RPMI8226 (cell line): ENCODE data around the gene BRD9.
"Not testable (repeated sequence)": the region's sequence is repeated elsewhere in the genome, so short reads cannot be mapped to it uniquely, and the experiment has no call there.

ENCODE experiments used
- DNase-seq: peaks from one replicate; pipeline ENCODE4 v3.0.0-alpha.2; 2015

BRD9 gene

DNA sequence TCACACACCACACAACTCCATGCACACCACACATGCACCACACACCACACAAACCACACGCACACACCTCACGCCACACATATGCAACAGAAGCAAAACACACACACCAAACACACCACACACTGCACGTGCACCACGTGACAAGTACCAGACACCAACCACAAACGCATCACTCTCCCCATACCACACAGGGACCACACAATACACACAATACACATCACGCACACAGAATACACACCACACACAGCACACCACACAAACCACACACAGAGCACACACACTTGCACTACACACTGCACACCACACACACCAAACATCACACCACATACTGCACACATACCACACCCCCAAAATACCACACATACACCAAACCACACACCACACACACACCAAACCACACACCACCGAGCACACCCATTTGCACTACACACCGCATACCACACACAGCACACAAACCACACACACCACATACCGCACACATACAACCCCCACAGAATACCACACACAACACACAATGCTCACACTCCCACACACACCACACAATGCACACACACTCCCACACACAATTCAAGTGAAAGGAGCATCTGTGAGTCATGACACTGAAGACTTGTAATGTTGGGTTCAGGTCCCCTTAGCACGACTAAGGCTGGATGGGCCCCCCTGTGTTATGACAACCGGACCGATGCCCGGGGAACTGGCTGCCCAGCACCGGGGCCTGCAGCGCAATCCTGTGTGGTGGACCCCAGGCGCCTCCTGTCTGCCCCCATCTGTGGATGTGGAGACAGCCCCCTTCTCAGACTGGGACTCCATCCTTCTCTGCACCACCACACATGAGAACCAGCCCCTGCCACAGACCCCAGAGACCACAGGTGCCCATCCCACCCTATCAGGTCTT lies 35.8 kb downstream of the BRD9 start:
- DNase-seq = no peak

DNA sequence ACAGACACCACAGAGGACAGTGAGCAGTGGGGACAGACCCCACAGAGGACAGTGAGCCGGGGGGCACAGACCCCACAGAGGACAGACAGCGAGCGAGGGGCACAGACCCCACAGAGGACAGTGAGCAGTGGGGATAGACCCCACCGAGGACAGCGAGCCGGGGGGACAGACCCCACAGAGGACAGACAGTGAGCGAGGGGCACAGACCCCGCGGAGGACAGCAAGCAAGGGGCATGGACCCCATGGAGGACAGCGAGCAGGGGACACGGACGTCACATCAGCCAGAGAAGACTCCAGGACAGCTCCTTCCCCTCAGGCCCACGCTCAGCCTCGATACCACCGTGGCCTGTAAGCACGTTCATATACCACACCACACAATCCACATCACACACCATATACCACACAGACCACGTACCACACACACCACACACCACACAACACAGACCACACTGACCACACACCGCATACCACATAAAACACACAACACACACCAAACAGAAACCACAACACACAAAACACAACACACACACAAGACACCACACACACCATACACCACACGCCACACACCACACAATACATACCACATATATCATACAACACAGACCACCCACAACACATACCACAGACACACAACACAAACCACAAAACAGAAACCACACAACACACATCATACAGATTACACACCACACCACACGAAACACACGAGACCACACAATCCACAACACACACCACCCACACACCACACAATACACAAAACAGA lies 36.6 kb downstream of the BRD9 start:
- DNase-seq = no peak

DNA sequence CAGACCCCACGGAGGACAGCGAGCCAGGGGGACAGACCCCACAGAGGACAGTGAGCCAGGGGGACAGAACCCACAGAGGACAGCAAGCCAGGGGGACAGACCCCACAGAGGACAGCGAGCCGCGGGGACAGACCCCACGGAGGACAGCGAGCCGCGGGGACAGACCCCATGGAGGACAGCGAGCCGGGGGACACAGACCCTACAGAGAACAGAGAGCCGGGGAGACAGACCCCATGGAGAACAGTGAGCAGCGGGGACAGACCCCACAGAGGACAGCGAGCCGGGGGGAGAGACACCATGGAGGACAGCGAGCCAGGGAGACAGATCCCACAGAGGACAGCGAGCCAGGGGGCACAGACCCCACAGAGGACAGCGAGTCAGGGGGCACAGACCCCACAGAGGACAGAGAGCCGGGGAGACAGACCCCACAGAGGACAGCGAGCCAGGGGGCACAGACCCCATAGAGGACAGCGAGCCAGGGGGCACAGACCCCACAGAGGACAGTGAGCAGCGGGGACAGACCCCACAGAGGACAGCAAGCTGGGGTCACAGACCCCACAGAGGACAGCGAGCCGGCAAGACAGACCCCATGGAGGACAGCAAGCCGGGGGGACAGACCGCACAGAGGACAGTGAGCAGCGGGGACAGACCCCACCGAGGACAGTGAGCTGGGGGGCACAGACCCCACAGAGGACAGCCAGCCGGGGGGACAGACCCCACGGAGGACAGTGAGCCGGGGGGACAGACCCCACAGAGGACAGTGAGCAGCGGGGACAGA lies 37.4 kb downstream of the BRD9 start:
- DNase-seq = no peak

DNA sequence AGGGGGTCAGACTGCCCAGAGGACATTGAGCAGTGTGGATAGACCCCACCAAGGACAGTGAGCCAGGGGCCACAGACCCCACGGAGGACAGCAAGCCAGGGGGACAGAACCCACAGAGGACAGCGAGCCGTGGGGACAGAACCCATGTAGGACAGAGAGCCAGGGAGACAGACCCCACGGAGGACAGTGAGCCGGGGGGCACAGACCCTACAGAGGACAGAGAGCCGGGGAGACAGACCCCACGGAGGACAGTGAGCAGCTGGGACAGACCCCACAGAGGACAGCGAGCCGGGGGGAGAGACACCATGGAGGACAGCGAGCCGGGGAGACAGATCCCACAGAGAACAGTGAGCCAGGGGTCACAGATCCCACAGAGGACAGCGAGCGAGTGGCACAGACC lies 38.4 kb downstream of the BRD9 start:
- no peak for DNase-seq

DNA sequence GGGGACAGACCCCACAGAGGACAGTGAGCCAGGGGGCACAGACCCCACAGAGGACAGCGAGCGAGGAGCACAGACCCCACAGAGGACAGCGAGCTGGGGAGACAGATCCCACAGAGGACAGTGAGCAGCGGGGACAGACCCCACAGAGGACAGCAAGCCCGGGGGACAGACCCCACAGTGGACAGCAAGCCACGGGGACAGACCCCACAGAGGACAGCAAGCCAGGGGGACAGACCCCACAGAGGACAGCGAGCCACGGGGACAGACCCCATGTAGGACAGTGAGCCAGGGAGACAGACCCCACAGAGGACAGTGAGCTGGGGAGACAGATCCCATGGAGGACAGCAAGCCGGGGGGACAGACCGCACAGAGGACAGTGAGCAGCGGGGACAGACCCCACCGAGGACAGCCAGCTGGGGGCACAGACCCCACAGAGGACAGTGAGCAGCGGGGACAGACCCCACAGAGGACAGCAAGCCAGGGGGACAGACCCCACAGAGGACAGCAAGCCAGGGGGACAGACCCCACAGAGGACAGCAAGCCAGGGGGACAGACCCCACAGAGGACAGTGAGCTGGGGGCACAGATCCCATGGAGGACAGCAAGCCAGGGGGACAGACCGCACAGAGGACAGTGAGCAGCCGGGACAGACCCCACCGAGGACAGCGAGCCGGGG lies 39.0 kb downstream of the BRD9 start:
- not testable (repeated sequence) for DNase-seq

DNA sequence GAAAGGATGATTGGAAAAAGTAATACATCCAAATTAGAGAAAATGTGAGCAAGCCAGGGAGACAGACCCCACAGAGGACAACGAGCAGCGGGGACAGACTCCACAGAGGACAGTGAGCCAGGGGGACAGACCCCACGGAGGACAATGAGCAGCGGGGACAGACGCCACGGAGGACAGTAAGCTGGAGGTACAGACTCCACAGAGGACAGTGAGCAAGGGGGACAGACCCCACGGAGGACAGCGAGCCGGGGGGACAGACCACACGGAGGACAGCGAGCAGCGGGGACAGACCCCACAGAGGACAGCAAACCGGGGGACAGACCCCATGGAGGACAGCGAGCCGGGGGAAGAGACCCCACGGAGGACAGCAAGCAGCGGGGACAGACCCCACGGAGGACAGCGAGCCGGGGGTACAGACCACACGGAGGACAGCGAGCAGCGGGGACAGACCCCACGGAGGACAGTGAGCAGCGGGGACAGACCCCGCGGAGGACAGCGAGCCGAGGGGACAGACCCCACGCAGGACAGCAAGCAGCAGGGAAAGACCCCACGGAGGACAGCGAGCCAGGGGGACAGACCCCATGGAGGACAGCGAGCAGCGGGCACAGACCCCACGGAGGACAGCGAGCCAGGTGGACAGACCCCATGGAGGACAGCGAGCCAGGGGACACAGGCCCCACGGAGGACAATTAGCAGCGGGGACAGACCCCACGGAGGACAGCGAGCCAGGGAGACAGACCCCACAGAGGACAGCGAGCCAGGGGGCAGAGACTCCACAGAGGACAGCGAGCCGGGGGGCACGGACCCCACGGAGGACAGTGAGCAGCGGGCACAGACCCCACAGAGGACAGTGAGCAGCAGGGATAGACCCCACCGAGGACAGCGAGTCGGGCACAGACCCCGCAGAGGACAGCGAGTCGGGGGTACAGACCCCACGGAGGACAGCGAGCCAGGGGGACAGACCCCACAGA lies 39.9 kb downstream of the BRD9 start:
- DNase-seq = no peak

DNA sequence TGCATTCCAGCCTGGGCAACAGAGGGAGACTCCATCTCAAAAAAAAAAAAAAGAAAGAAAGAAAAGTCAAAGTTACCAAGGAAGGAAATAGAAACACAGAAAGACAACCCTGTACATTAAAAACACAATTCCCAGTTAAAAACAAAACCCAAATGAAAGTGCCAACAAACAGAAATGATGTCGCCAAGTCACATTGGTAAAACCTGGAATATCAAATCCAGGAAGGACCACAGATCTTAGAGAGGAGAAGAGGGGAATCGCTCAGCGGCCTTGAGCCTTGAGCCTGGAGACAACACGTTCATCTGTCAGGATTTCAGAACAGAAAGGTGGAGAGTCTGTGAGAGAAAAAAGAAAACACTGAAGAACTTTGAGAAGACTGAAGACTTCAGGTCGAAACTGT lies 40.6 kb downstream of the BRD9 start:
- no peak for DNase-seq

DNA sequence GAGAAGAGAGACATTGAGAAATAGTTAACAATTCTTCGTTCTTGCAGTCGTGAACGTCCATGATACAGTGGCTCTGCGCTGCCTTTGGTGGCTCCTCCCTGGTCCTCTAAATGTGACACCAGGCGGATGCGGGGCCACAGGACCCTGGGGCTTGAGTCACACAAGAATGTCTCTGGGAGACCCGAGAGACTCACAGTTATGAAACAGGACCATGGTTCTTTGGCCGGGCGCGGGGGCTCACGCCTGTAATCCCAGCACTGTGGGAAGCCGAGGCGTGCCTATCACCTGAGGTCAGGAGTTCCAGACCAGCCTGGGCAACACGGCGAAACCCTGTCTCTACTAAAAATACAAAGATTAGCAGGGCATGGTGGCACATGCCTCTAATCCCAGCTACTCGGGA lies 41.0 kb downstream of the BRD9 start:
- DNase-seq = no peak

DNA sequence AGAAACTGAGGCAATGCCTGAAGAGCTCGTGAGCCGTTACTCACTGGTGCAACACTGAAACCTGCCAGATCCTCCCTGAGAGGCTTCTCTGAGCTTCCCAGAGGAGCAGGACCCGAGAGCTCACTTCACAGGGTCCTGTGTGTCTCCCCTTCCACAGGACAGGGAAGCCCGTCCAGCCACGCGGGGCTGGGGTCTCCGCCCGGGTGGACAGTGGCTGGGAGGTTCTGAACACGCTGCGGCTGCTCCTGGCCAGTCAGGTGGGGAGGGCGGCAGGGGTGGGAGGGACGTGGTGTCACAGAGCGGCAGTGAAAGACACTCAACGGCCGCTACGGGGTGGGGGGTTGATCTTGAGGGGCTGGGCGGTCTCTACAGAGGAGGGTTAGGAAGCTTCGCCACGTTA lies 41.5 kb downstream of the BRD9 start:
- DNase-seq = no peak

DNA sequence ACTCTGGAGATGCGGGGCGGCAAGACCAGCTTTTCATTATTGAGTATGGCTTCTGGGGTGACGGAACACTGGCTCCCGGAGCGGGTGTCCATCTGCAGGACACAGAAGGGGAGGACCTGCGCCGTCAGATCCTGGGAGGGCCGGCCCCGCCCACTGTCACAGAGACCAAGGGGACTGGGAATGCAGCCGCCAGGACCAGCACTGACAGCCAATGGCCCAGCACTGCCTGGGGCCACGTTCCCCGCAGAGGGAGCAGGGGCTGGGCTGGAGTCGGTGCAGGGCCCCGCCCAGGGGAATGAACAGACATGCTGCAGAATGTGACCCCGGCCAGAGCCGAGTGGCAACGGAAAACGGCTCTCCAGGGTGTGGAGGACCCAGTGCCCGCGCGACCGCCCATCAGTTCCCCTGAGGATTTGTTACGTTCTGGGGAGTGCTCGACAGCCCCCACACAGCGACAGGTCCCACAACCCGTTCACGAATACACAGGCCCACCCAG lies 42.0 kb downstream of the BRD9 start, which contains the start of gene ZDHHC11:
ZDHHC11 (minus strand) TSS at position 476 of the 496 bp plus-strand sequence; CDS start at position 92, 384 bp downstream.
- DNase-seq = no peak

DNA sequence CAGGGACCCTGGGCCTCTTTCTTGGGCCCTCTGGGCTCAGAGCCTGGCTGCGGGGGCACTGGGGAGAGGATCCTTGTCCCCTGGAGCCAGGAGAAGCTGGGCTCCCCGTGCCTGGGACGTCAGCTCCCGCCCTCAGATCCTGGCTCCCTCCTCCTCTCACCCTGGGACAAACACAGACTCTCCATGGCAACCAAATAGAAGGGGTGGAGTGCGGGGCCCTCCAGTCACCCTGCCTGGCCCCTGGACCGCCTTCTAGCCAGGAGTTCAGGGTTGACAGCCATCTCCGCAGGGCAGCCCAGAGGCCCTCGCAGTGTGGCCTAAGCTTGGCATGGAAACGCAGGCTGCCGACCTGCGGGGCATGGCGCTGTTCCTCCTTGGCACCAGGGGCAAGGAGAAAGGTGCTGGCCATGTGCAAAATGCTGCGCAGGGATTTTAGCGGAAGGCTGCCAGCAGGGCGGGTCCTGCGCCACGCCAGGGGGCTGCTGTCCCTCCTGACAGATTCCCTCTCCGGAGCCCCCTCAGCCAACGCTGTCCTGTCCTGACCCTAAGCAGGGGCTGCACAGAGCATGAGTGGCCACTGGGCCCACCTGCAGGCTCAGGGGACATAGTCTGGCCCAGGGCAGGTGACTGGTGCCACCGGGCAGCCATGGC lies 42.8 kb downstream of the BRD9 start:
- no peak for DNase-seq

DNA sequence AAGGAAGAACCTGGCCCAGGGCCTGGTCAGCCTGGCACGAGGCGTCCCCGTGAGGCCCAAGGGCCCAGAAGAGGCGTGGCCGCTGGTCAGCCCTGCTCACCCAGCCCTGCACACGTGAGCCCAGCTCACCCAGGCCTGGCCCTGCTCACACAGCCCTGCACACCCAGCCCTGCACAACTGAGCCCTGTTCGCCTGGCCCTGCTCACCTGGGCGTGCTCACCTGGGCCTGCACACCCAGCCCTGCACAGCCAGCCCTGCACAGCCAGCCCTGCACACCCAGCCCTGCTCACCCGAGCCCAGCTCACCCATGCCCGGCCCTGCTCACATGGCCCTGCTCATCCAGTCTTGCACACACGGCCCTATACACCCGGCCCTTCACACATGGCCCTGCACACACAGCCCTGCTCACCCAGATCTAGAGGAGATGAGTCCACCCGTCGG lies 43.9 kb downstream of the BRD9 start:
- no peak for DNase-seq

DNA sequence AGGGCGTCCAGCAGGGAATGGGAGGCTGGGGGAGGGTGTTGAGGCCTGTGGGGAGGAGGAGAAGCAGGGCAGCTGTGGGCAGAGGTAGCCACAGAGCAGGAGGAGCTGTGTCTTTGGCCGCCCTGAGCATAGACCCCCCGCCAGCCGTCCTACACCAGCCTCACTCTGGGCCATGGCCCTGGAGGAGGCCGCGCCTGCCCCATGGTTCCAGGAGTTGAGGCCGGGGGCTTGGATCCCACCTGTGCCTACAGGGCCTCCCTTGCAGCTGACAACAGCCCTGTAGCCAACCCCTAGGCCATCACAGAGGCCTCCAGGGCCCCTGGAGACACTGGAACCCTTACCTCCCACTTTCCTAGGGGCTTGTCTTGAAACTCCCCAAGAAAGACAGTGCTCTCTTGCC lies 44.9 kb downstream of the BRD9 start:
- DNase-seq = not testable (repeated sequence)

DNA sequence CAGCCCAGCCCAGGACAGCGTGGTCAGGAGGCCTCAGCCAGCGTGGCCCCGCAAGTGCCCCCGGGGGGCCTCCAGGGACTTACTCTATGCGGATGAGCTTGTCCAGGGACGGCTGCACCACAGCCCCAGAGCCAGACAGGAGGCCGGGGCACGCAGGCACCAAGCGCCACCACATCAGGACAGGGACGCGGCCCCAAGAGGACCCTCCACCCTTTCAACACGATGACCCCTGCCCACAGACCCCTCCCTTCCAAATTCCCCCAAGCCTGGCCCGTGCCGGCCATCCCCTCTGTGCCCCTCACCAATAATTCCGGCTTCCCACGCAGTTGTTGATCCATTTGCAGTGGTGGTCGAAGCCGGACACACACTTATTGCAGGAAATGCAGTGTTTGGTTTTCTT lies 45.4 kb downstream of the BRD9 start:
- not testable (repeated sequence) for DNase-seq

DNA sequence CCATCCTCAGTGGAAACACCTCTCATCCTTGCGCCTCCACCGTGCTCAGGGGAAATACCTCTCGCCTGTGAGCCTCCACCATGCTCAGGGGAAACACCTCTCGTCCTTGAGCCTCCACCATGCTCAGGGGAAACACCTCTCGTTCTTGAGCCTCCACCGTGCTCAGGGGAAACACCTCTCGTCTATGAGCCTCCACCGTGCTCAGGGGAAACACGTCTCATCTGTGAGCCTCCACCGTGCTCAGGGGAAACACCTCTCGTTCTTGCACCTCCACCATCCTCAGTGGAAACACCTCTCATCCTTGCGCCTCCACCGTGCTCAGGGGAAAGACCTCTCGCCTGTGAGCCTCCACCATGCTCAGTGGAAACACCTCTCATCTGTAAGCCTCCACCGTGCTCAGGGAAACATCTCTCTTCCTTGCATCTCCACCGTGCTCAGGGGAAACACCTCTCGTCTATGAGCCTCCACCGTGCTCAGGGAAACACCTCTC lies 46.0 kb downstream of the BRD9 start:
- DNase-seq = not testable (repeated sequence)

DNA sequence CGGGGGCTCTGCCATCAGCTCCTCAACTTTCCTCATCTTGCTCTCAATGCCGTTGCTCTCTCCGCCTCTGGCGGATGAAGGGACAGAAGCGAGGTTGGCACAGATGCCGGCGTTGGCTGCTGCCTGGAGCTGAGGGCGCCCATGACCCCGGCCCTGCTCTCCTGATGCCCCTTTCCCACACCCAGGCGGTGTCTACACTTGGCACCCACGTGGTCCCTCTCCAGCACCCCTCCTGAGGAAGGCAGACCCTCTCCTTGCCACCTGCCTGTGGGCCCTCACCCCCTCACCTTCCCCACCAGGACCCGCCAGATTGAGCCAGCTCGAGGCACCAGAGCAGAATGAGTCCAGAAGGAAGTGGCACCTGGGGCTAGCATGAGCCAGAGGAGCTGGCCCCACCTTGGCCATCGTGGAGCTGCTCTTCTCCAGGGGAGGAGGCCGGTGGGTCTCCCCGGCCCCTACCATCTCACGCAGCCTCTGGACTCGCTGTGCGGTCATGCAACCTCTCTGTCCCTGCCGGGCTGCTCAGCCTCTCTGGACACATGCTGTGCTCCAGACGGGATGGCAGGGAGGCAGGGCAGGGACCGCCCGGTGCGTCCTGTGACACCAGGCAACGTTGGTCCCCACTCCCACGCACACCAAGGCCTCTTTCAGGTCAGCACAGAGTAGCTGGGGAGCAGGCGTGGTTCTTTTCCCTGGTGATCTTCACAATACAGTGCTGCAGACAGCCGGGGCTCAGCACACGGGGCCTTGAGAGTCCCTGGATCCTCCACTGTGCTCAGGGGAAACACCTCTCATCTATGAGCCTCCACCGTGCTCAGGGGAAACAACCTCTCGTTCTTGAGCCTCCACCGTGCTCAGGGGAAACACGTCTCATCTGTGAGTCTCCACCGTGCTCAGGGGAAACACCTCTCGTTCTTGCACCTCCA lies 46.7 kb downstream of the BRD9 start:
- not testable (repeated sequence) for DNase-seq

DNA sequence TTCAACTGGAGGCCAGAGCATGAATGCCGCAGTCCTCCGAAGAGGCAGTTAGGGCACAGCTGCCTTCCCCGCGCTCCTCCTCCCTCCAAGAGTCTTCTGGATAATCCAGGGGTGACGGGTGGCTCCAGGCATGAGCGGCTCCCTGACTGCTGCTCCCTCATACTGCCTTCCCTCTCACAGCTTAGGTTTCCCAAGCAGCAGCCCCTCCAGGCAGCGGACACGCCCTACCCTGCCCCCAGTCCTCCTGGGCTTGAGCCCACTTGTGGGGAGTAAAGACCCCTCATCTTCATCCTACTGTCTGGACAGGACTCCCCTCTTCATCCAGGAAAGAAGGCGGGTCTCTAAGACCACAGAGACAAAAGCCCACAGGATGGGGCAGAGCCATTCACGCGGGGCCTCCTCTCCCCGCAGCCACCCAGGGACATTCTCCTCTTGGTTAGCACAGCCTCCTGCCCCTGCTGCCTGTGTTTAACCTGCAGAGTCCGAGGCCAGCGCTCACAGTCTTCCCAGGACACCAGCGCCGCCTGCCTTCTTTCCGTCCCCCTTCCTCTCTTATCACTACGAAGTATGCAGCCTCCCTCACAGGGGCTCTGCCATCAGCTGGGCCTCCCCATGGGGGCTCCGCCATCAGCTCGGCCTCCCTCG lies 47.4 kb downstream of the BRD9 start:
- not testable (repeated sequence) for DNase-seq

DNA sequence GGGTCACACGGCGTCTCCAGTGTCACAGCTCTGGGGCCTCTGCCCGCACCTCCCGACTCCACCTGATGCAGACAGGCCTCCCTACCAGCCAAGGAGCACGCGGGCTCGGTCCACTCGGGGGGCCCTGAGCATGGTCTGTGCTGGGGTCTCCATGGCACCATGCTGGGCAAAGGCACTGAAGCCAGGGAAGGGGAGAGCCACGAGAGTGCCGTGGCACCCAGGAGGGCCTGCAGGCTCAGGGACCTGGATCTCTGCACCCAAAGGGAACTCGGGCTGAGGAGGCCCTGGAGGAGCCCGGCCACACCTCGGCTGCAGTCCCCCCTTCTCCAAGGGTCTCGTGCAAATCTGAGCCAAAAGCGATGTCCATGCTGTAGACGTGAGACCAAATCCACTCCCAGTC lies 48.2 kb downstream of the BRD9 start:
- DNase-seq = not testable (repeated sequence)

DNA sequence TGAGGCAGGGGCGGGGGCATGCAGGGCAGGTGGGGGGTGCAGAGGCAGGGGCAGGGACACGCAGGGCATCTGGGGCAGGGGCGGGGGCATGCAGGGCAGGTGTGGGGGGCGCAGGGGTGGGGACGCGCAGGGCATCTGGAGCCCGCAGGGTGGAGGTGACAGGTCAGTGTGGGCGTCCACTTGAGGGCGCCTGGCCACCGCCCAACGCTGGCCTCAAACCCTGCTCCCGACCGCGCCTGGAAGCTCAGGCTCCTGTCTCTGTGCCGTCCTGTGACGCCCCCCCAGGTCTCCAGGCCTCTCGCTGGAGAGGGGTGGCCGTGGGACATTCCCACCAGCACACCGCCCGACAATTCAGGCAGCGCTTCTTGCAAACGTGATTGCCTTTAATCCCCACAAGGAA lies 48.7 kb downstream of the BRD9 start:
- not testable (repeated sequence) for DNase-seq
